ENCODE data around the gene CNNM2.

DNA sequence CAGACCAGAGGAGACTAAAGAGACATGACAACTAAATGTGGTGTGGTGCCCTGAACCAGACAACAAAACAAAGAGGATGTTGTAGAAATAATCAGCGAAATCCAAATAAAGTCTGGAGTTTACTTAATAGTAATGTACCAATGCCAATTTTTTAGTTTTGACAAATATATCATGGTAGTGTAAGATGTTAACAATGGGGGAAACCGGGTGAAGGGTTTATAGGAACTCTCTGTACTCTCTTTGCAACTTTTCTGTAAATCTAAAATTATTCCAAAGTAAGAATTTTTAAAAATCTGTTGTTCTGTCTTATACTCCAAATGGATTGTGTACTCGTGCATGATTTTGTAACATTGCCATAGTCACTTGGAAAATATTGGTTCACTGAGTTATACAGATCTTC is 129.3 kb downstream of the CNNM2 start:
- TF ChIP-seq CTCF (IDR thresholded peaks at IDR 0.05) = no peak
- no peak for TF ChIP-seq POLR2A (IDR thresholded peaks at IDR 0.05)
- no peak for TF ChIP-seq POLR2AphosphoS5 (IDR thresholded peaks at IDR 0.05)

Data from prostate gland (tissue), 2 donors.